Suprapubic skin (tissue), 4 donors: ENCODE results near the gene CSF1R. TPM values are rescaled to one million over a fixed set of nuclear protein-coding genes. Genes with fewer than 3 reads are reported as not detected.

ENCODE experiments used
- DNase-seq, 2 donors: peaks; one replicate each; pipeline ENCODE4 v3.0.0-alpha.2; 2019; ENCODE audit warnings: low spot score in 2 of 2
- H3K27ac ChIP-seq: fragments of 200-600 bp; sonication (generic); one replicate; pipeline ENCODE4 v1.5.1; 2019
- H3K27me3 ChIP-seq: fragments of 200-600 bp; sonication (generic); one replicate; pipeline ENCODE4 v1.5.1; 2019
- H3K36me3 ChIP-seq: fragments of 200-600 bp; sonication (generic); one replicate; pipeline ENCODE4 v1.5.1; 2019
- H3K4me1 ChIP-seq: fragments of 200-600 bp; sonication (generic); one replicate; pipeline ENCODE4 v1.5.1; 2019
- H3K4me3 ChIP-seq: fragments of 200-600 bp; sonication (generic); one replicate; pipeline ENCODE4 v1.5.1; 2019; ENCODE audit warnings: mild to moderate bottlenecking
- H3K9me3 ChIP-seq: fragments of 200-600 bp; sonication (generic); one replicate; pipeline ENCODE4 v1.5.1; 2019
- EP300 ChIP-seq: sonication (generic); formaldehyde crosslinking; IDR thresholded peaks from one replicate; pipeline ENCODE4 v1.6.1; 2017; ENCODE audit warnings: antibody characterized with exemption
- POLR2A ChIP-seq, 2 donors: fragments of 450-650 bp; IDR thresholded peaks; one replicate each; pipeline ENCODE4 v1.6.1; 2017; ENCODE audit warnings: antibody characterized with exemption in 2 of 2, mild to moderate bottlenecking in 2 of 2, moderate library complexity in 2 of 2
- POLR2AphosphoS5 ChIP-seq, 3 donors: sonication (generic); formaldehyde crosslinking; IDR thresholded peaks; one replicate each; pipeline ENCODE4 v1.6.1; 2017; ENCODE audit warnings: antibody characterized with exemption in 3 of 3
- WGBS: methylation state at CpG from one replicate; pipeline ENCODE4 v1.1.5; 2018; 5-methylcytosine and 5-hydroxymethylcytosine counted together
- total RNA-seq, 4 donors: library from RNA; depleted of rRNA; stranded (reverse); fragments of >200 nt; gene quantifications; one replicate each; pipeline ENCODE4 v1.1.0, GENCODE V29; 2016
- TF ChIP-seq, protein P1 (sequence below), 2 donors: fragments of 200-600 bp in 1 of 2; fragments of 450-650 bp in 1 of 2; sonication (generic) in 1 of 2; IDR thresholded peaks; one replicate each; pipeline ENCODE4 v1.5.1; 2016 to 2019; ENCODE audit warnings: antibody characterized with exemption in 2 of 2, mild to moderate bottlenecking in 1 of 2, moderate library complexity in 1 of 2

CSF1R gene
- total RNA-seq, 4 donors from 2014 or later, result 9.9 to 39.7 (median 19.7) TPM

DNA sequence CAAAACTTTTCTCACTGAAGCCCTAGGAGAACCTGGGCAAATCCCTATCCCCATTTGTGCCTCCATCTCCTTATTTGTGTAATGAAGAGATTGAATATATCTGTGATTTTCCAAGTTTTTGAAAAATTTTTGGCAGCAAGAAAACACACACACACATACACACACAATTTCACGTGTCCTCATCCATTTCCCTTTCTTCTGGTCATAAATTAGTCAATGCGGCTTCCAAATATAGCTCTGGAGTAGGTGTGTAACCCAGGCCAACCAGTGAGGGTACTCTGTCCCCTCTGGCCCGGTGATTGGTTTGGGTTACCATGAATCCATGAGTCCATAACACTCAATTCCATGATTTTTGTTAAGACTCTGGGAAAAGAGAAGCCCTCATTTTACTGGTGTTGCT, 12.7 kb downstream of the CSF1R start:
- Histone ChIP-seq H3K27ac (no peak overlapping the region), H3K36me3 (no peaks in the 10 kb centered on the region), H3K27me3 (no peaks in the 10 kb centered on the region), H3K4me1 (no peaks in the 10 kb centered on the region), H3K9me3 (no peaks in the 10 kb centered on the region), H3K4me3 (no peak overlapping the region)
- 70% methylated on average over 3 of the region's 3 CpGs for WGBS
- DNase-seq, result peak in 1 of 2 donors; percentile 44
- TF ChIP-seq, protein P1, sequence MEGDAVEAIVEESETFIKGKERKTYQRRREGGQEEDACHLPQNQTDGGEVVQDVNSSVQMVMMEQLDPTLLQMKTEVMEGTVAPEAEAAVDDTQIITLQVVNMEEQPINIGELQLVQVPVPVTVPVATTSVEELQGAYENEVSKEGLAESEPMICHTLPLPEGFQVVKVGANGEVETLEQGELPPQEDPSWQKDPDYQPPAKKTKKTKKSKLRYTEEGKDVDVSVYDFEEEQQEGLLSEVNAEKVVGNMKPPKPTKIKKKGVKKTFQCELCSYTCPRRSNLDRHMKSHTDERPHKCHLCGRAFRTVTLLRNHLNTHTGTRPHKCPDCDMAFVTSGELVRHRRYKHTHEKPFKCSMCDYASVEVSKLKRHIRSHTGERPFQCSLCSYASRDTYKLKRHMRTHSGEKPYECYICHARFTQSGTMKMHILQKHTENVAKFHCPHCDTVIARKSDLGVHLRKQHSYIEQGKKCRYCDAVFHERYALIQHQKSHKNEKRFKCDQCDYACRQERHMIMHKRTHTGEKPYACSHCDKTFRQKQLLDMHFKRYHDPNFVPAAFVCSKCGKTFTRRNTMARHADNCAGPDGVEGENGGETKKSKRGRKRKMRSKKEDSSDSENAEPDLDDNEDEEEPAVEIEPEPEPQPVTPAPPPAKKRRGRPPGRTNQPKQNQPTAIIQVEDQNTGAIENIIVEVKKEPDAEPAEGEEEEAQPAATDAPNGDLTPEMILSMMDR (IDR thresholded peaks at IDR 0.05), result no peak
- TF ChIP-seq EP300 (no peak), POLR2AphosphoS5 (IDR thresholded peaks at IDR 0.05) (no peak), POLR2A (IDR thresholded peaks at IDR 0.05) (no peak)

DNA sequence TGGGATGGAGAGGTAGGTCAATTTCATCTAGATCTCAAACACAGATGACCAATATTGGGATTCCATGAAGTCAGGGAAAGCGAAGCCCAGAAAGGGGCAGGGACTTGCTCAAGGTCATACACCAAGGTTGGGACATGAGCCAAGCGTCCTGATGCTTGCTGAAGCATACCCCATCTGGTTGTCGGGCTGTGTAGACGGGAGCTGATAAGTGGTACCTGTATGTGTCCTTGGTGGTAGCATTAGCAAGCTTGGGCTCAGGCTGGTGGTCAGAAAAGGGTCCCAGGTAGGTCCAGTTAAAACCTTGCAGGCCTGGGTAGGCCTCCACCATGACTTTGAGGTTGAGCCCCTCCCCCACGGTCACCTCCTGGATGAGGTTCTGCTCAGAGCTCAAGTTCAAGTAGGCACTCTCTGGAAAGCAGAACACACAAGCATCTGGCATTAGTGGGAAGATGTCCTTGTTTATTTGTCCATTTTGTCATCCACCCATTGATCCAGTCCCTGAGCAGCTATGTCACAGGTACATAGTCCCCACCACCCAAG, 13.2 kb downstream of the CSF1R start:
- Histone ChIP-seq H3K4me3 (no peak overlapping the region), H3K36me3 (no peaks in the 10 kb centered on the region), H3K27ac (no peak overlapping the region), H3K27me3 (no peaks in the 10 kb centered on the region), H3K4me1 (no peaks in the 10 kb centered on the region), H3K9me3 (no peaks in the 10 kb centered on the region)
- TF ChIP-seq, protein P1 (IDR thresholded peaks at IDR 0.05), result no peak
- TF ChIP-seq POLR2A (IDR thresholded peaks at IDR 0.05) (no peak), EP300 (no peak), POLR2AphosphoS5 (IDR thresholded peaks at IDR 0.05) (no peak)
- DNase-seq, result peak; percentile 44 to 68
- 71% methylated on average over 5 of the region's 5 CpGs for WGBS

DNA sequence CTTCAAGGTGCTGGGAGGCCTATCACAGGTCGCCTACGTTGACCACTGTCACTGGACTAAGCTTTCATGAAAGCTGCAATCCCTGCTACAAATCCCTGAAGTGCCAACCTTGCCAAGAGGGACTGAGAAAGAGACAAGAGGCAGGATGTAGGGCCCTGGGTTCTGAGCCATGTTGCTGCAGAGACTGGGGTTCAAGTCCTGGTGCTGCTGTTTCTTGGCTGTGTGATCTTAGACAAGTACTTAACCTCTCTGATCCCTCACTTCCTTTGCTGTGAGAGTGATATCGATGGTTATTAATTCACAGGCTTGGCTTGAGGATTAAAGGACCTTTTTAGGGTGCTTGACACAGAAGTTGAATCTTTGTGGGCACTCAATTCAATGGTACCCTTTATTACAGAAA, 15.5 kb downstream of the CSF1R start:
- no peaks in the 10 kb centered on the region for H3K36me3 ChIP-seq
- 88% methylated on average over 3 of the region's 3 CpGs for WGBS
- no peaks in the 10 kb centered on the region for H3K4me1 ChIP-seq
- no peaks in the 10 kb centered on the region for H3K9me3 ChIP-seq
- H3K27ac ChIP-seq, result no peak overlapping the region
- TF ChIP-seq, protein P1 (IDR thresholded peaks at IDR 0.05), result no peak
- TF ChIP-seq POLR2A (IDR thresholded peaks at IDR 0.05) (no peak), EP300 (no peak), POLR2AphosphoS5 (IDR thresholded peaks at IDR 0.05) (no peak)
- H3K4me3 ChIP-seq, result no peak overlapping the region
- peak in 1 of 2 donors; percentile 2 for DNase-seq
- no peaks in the 10 kb centered on the region for H3K27me3 ChIP-seq

DNA sequence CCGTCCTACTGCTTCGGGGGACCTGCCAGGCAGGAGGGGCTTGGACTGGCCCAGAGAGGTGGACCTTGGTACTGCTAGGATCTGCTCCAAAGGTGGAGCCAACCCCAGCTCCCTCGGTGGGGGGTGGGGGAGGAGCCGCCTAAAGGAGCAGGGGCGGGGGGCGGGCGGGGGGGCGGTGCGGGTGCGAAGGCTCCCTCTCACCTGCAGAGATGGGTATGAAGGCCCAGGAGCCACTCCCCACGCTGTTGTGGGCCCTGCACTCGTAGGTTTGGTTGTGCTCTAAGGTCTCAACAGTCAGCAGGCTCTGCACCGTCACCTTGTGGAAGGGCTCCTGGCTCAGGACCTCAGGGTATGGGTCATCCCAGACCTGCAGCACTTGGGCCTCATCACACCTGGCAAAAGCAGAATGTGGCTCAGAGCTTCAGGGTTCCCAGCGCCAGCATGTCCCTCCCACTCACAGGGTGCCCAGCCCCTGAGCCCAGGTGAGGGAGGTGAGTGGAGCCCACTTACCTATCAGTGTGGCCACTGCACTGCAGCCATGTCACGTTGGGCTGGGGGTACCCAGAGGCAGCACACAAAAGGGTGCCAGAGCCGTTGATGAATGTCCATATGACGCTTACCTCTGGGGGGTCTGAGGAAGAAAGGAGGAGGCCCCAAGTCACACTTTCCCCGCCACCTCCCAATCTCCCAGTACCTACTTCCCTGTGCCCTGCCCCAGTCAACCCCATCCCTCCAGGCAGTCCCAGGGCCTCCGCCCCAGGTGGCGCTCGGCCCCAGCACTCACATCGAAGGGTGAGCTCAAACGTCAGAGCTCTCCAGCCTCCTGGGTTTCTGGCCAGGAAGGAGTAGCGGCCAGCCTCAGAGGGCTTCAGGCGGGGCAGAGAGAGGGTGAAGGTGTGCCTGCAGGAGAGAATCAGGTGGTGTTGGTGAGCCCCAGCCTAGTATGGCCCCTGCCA, 16.4 kb downstream of the CSF1R start:
- H3K27me3 ChIP-seq, result no peaks in the 10 kb centered on the region
- H3K4me1 ChIP-seq, result no peaks in the 10 kb centered on the region
- H3K36me3 ChIP-seq, result no peaks in the 10 kb centered on the region
- H3K9me3 ChIP-seq, result no peaks in the 10 kb centered on the region
- TF ChIP-seq POLR2A (IDR thresholded peaks at IDR 0.05) (no peak), POLR2AphosphoS5 (IDR thresholded peaks at IDR 0.05) (no peak), EP300 (no peak)
- TF ChIP-seq, protein P1 (IDR thresholded peaks at IDR 0.05), result no peak
- no peak overlapping the region for H3K27ac ChIP-seq
- WGBS, result 85% methylated on average over 12 of the region's 25 CpGs
- H3K4me3 ChIP-seq, result no peak overlapping the region
- DNase-seq, result peak; percentile 48 to 76

DNA sequence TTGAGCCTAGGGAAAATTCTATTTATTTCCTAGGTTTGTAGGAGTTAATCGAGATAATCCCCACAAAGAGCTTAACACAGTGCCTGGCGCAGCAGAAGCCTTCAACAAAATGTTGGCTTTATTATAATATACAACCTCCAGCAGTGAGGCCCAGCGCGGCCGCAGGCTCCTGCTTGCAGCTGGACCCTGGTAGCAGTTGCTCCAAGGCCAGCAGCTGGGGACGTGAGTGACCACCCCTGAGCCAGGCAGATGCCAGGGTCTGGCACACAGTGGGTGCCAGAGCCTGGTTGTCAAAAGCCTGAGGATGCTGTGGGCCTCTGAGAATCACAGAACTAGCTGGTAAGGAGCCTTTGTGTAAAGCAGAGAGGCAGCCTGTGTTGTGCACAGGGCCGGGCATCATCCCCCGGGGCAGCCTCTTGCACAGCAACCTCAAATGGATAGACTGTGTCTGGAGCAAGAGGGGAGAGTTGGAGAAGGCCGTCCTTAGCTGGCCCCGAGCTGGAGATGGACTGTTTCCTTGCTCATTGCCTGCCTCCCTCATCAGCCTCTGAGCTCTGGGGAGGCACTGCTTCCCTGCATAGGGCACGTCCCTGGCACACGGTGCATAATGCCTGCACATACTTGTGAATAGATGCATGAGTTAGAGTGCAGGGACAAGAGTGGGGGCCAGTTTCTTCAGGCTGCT, 17.3 kb downstream of the CSF1R start:
- H3K36me3 ChIP-seq, result no peaks in the 10 kb centered on the region
- DNase-seq, result peak in 1 of 2 donors; percentile 38
- H3K27ac ChIP-seq, result no peak overlapping the region
- 84% methylated on average over 7 of the region's 12 CpGs for WGBS
- no peaks in the 10 kb centered on the region for H3K4me1 ChIP-seq
- H3K4me3 ChIP-seq, result no peak overlapping the region
- no peaks in the 10 kb centered on the region for H3K9me3 ChIP-seq
- H3K27me3 ChIP-seq, result no peaks in the 10 kb centered on the region
- no peak for TF ChIP-seq POLR2A (IDR thresholded peaks at IDR 0.05)
